Neural progenitor cell (in vitro differentiated cells): ENCODE data around the gene PUSL1. TPM values are rescaled to one million over a fixed set of nuclear protein-coding genes. Genes with fewer than 3 reads are reported as not detected.

Source experiments
- DNase-seq: peaks from one replicate; pipeline ENCODE4 v3.0.0-alpha.2; 2016; ENCODE audit warnings: low spot score
- H2AFZ ChIP-seq: fragments of 200-600 bp; sonication (generic); replicated peaks from 2 replicates; pipeline ENCODE4 v1.6.1; 2016; ENCODE audit warnings: antibody characterized with exemption
- H3F3A ChIP-seq: fragments of 200-600 bp; sonication (generic); 2 replicates; pipeline ENCODE4 v1.6.1; 2016; ENCODE audit warnings: antibody characterized with exemption, low read depth
- H3K27ac ChIP-seq: fragments of 200-600 bp; sonication (generic); 2 replicates; pipeline ENCODE4 v1.5.1; 2016; ENCODE audit warnings: mild to moderate bottlenecking
- H3K27me3 ChIP-seq: fragments of 200-600 bp; sonication (generic); 2 replicates; pipeline ENCODE4 v1.6.1; 2016; ENCODE audit warnings: mild to moderate bottlenecking, moderate library complexity
- H3K36me3 ChIP-seq: fragments of 200-600 bp; sonication (generic); 2 replicates; pipeline ENCODE4 v1.5.1; 2016
- H3K4me1 ChIP-seq: fragments of 200-600 bp; sonication (generic); 2 replicates; pipeline ENCODE4 v1.6.1; 2016; ENCODE audit warnings: mixed run types
- H3K4me2 ChIP-seq: fragments of 200-600 bp; sonication (generic); 2 replicates; pipeline ENCODE4 v1.6.1; 2016
- H3K4me3 ChIP-seq: fragments of 200-600 bp; sonication (generic); 2 replicates; pipeline ENCODE4 v1.5.1; 2016
- H3K79me2 ChIP-seq: fragments of 200-600 bp; sonication (generic); 2 replicates; pipeline ENCODE4 v1.6.1; 2016; ENCODE audit warnings: low read depth
- H3K9ac ChIP-seq: fragments of 200-600 bp; sonication (generic); 2 replicates; pipeline ENCODE4 v1.6.1; 2016
- H3K9me3 ChIP-seq: fragments of 200-600 bp; sonication (generic); 2 replicates; pipeline ENCODE4 v1.5.1; 2016; ENCODE audit warnings: low read depth
- H4K20me1 ChIP-seq: fragments of 200-600 bp; sonication (generic); 2 replicates; pipeline ENCODE4 v1.6.1; 2016; ENCODE audit warnings: low read depth
- H3K27ac Mint-ChIP-seq: 3 replicates; pipeline ENCODE4 v1.8.0; 2021; ENCODE audit warnings: mixed read lengths
- H3K27me3 Mint-ChIP-seq: 2 replicates; pipeline ENCODE4 v1.8.0; 2022; ENCODE audit warnings: low read depth, mild to moderate bottlenecking, inconsistent platforms, moderate library complexity, mixed read lengths; ENCODE audit not compliant: insufficient read depth
- H3K36me3 Mint-ChIP-seq: 3 replicates; pipeline ENCODE4 v1.8.0; 2021; ENCODE audit warnings: mixed read lengths
- H3K4me1 Mint-ChIP-seq: 3 replicates; pipeline ENCODE4 v1.8.0; 2021; ENCODE audit warnings: mixed read lengths
- H3K4me3 Mint-ChIP-seq: 3 replicates; pipeline ENCODE4 v1.8.0; 2021; ENCODE audit warnings: mild to moderate bottlenecking, moderate library complexity, mixed read lengths
- H3K9me3 Mint-ChIP-seq: 3 replicates; pipeline ENCODE4 v1.8.0; 2020; ENCODE audit warnings: mixed read lengths
- EZH2 ChIP-seq: fragments of 200-600 bp; sonication (generic); IDR thresholded peaks from 2 replicates; pipeline ENCODE4 v1.6.1; 2017; ENCODE audit warnings: antibody characterized with exemption, mild to moderate bottlenecking, moderate library complexity
- EZH2phosphoT487 ChIP-seq: fragments of 200-600 bp; sonication (generic); IDR thresholded peaks from 2 replicates; pipeline ENCODE4 v1.6.1; 2017; ENCODE audit warnings: antibody characterized with exemption
- total RNA-seq: library from RNA; depleted of rRNA; stranded (reverse); fragments of >200 nt; gene quantifications from 2 replicates; pipeline ENCODE4 v1.2.3, GENCODE V29; 2015; ENCODE audit warnings: low replicate concordance
- TF ChIP-seq, protein P1 (sequence below): fragments of 200-600 bp; sonication (generic); IDR thresholded peaks from 2 replicates; pipeline ENCODE4 v1.5.1; 2017; ENCODE audit warnings: antibody characterized with exemption, mild to moderate bottlenecking

The PUSL1 gene
- total RNA-seq, 1 donor from 2014 or later = 3.7 TPM

DNA sequence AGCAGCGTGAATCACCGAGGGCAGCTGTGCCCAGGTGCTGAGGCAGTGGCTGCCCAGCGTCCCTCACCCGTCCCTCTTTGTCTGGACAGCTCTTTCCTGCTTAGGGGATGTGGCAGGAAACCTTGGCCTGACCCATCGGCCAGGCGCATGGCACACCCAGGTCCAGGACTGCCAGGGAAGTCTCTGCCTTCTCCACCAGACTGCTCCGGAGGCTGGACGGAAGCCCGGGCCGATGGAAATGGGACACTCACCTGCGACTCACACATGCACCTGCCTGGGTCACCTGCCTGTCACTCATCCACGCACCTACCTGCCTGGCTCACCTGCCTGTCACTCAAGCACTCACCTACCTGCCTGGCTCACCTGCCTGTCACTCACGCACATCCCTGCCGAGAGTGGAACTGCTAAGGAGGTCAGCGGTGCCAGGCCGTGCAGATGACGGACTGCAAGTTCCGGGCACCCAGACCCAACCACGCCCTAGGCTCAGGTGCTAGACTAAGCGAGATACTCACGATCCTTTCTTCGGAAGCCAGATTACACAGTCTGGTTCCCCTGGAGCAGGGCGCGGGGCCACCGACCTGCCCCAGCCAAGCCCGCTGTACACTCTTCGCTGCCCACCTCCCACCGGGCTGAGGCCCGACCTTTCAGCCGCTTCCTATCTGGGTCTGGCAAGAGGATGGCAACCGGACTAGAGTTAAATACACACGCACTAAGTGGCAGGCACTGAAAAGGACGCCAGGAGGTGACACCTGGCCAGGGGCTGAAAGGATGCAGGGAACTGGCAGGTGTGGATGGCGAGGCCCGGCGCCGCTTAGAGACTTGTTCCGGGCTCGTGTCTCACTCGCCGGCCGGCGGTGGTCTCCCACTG lies 35.8 kb upstream of the PUSL1 start:
- peak overlapping the region; percentile 91 for H3K4me3 Mint-ChIP-seq
- H3K4me1 Mint-ChIP-seq = peaks cover 30% of the 10 kb centered on the region
- Histone ChIP-seq H4K20me1 (peaks cover 53% of the 10 kb centered on the region), H3K27me3 (no peaks in the 10 kb centered on the region), H3K9ac (peak overlapping the region; percentile 96), H2AFZ (no peak overlapping the region), H3K4me2 (peak overlapping the region; percentile 97), H3F3A (no peaks in the 10 kb centered on the region), H3K36me3 (no peaks in the 10 kb centered on the region), H3K4me1 (peaks cover 12% of the 10 kb centered on the region), H3K27ac (no peak overlapping the region), H3K79me2 (peaks cover 54% of the 10 kb centered on the region), H3K9me3 (no peaks in the 10 kb centered on the region), H3K4me3 (peak overlapping the region; percentile 100)
- H3K27me3 Mint-ChIP-seq = peaks cover 4% of the 10 kb centered on the region
- H3K27ac Mint-ChIP-seq = peak overlapping the region; percentile 79
- peaks cover 13% of the 10 kb centered on the region for H3K36me3 Mint-ChIP-seq
- no peak for TF ChIP-seq EZH2phosphoT487
- no peak for TF ChIP-seq EZH2
- TF ChIP-seq, protein P1, sequence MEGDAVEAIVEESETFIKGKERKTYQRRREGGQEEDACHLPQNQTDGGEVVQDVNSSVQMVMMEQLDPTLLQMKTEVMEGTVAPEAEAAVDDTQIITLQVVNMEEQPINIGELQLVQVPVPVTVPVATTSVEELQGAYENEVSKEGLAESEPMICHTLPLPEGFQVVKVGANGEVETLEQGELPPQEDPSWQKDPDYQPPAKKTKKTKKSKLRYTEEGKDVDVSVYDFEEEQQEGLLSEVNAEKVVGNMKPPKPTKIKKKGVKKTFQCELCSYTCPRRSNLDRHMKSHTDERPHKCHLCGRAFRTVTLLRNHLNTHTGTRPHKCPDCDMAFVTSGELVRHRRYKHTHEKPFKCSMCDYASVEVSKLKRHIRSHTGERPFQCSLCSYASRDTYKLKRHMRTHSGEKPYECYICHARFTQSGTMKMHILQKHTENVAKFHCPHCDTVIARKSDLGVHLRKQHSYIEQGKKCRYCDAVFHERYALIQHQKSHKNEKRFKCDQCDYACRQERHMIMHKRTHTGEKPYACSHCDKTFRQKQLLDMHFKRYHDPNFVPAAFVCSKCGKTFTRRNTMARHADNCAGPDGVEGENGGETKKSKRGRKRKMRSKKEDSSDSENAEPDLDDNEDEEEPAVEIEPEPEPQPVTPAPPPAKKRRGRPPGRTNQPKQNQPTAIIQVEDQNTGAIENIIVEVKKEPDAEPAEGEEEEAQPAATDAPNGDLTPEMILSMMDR = no peak
- peaks cover 2% of the 10 kb centered on the region for H3K9me3 Mint-ChIP-seq
- DNase-seq = no peak

DNA sequence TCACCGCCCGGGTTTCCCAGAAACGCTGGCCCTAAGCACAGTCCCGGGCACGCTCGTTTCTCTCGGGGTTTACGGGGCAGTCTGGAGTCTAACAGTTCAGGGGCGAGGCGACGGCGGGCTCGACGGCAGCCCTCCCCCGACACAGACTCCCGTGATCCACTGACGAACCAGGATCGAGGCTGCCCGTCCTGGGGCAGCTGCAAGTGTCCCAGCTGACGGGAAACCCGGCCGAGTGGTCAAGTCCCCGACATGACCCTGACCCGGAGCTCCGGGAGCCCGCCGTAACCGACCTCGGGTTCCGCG lies 35.2 kb upstream of the PUSL1 start:
- H3K27me3 Mint-ChIP-seq = peaks cover 4% of the 10 kb centered on the region
- TF ChIP-seq EZH2phosphoT487 (no peak), EZH2 (no peak)
- TF ChIP-seq, protein P1 = no peak
- no peak for DNase-seq
- Histone ChIP-seq H3K79me2 (peaks cover 52% of the 10 kb centered on the region), H3K4me1 (peaks cover 12% of the 10 kb centered on the region), H4K20me1 (peaks cover 47% of the 10 kb centered on the region), H3K36me3 (no peaks in the 10 kb centered on the region), H3K9me3 (no peaks in the 10 kb centered on the region), H3K4me3 (peak overlapping the region; percentile 100), H3K9ac (peak overlapping the region; percentile 96), H3K4me2 (peak overlapping the region; percentile 97), H3K27ac (peak overlapping the region; percentile 64), H2AFZ (no peak overlapping the region), H3K27me3 (no peaks in the 10 kb centered on the region), H3F3A (no peaks in the 10 kb centered on the region)
- peaks cover 2% of the 10 kb centered on the region for H3K9me3 Mint-ChIP-seq
- H3K36me3 Mint-ChIP-seq = peaks cover 13% of the 10 kb centered on the region
- peak overlapping the region; percentile 91 for H3K4me3 Mint-ChIP-seq
- no peak overlapping the region for H3K27ac Mint-ChIP-seq
- H3K4me1 Mint-ChIP-seq = peaks cover 30% of the 10 kb centered on the region

DNA sequence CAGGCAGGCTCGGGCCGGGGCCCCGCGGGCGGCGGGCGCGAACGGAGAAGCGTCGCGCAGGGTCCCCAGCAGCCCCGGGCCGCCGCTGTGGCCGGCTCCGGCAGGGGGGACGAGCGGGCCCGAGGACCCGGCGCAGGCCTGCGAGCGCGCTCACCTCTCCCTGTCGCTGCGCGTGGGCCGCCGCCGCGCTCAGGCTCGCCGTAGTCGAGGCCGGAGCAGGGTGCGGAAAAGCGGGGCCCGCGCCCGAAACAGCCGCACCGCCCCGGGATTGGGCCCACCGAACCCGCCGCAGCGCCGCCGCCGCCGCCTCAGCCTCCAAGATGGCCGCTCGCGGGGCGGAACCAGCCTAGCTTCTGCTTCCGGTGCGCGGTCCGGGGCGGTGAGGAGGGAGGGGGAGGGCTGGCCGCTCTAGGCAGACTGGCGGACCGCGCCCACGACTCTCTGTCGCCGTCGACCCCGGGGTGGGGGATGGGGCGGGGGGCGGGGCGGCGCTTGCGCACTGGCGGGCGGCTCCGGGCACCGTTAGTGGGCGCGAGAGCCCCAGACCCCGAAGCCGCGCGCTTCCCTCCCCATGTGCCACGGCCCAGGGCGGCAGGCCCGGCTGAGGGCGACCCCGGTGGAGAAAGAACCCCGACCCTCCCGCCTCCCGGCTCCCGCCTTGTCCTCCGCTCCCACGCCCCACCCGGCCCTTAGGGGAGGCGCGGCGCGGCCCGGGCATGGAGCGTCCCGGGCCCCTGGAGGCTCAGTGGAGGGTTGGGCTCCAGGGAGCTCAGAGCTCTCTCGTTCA lies 34.7 kb upstream of the PUSL1 start, which contains the start of gene UBE2J2:
Gene UBE2J2 (minus strand): TSS at position 343 of the 787 bp plus-strand sequence. CDS start 5,862 bp downstream, outside the sequence.
- H3K4me1 ChIP-seq = peaks cover 12% of the 10 kb centered on the region
- H3K9me3 Mint-ChIP-seq = peaks cover 2% of the 10 kb centered on the region
- peak within 1 kb of the TSS; percentile 98 for H3K4me2 ChIP-seq
- peak within 1 kb of the TSS; percentile 96 for H3K9ac ChIP-seq
- peak within 1 kb of the TSS; percentile 64 for H3K27ac ChIP-seq
- H3K4me1 Mint-ChIP-seq = peaks cover 30% of the 10 kb centered on the region
- peak within 1 kb of the TSS; percentile 91 for H3K4me3 Mint-ChIP-seq
- peak; percentile 97 for DNase-seq
- H3K36me3 ChIP-seq = no peaks in the 10 kb centered on the region
- peaks cover 46% of the 10 kb centered on the region for H3K79me2 ChIP-seq
- H3K9me3 ChIP-seq = no peaks in the 10 kb centered on the region
- H3K36me3 Mint-ChIP-seq = peaks cover 13% of the 10 kb centered on the region
- peaks cover 4% of the 10 kb centered on the region for H3K27me3 Mint-ChIP-seq
- H2AFZ ChIP-seq = no peak within 1 kb of the TSS
- H3F3A ChIP-seq = no peaks in the 10 kb centered on the region
- H3K27ac Mint-ChIP-seq = no peak within 1 kb of the TSS
- H4K20me1 ChIP-seq = peaks cover 42% of the 10 kb centered on the region
- TF ChIP-seq EZH2 (peak; percentile 8), EZH2phosphoT487 (no peak)
- peak within 1 kb of the TSS; percentile 100 for H3K4me3 ChIP-seq
- H3K27me3 ChIP-seq = no peaks in the 10 kb centered on the region
